ENCODE results near the gene PNCK.
"Not testable (repeated sequence)": the region's sequence is repeated elsewhere in the genome, so short reads cannot be mapped to it uniquely, and the experiment has no call there.

The PNCK gene

DNA sequence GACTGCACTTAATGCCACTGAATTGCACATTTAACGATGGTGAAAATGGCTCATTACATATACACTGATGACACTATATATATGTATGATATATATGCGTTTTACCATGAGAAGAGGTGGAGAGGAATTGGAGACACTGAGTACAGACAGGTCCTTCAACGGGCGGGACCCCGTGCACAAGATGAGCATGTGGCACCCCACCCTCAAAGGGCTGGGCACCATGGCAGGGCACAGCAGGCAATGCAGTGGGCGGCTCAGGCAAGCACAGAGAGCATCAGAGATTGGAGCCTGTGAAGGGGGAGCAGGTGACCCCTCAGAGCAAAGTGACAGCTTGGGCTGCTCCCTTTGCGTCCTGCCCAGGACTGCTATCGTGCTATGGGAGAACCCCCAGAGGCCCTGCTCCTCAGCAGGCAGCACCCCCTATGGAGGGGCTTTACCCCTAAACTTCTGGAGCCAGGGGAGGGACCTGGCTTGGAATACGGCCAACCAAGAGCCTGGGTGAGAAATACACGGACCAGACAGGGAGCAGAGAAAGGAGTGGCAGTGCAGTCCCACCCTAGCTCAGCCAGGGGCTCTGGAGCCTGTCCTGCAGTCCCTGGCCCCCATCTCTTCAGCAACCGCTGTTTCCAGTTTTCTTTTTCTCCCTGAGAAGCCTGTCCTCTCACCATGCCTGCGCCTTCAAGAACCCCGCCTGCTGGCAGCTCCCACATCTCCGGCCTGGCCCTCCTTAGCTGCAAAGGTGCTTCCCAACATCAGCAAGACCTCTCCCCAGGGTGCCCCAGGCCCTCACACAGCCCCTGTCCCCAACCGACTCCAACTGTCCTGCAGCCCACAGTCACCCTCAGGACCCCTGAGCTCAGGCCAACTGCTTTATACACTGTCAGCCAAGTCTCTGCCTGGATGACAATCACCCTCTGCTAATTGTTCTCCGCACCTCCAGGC lies 24.6 kb upstream of the PNCK start:
- DNase-seq, result no peak

DNA sequence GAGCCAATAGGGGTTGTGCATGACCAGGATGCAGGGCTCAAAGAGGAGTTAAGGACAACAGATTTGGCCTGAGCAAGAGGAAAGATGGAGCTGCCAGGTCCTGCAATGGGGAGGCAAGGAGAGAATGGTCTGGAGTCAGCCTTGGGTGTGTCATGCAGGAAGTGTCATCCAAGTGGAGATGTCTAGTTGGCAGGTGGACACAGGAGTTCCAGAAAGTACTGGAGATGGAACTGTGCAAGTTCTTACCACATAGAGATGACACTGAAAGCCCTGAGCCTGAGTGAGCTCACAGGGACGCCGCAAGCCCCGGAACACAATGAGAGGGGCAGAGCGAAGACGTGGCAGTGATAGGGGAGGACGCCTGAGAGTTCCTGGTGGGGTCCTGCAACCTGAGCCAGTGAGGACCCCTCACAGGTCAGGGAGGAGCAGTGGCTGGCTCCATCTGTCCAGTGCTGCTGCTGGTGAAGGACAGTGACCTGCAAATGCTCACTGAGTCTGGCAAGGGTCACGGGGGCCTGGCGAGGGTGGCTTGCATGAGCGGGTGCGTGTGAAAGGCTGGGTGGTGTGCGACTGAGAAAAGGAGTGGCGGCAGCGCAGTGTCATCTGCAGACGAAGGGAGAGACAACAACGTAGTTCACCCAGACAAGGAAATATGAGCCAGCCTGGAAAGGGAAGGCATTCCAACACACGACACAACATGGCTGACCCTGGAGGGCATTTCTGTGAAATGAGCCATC lies 23.5 kb upstream of the PNCK start:
- DNase-seq, result not testable (repeated sequence)

DNA sequence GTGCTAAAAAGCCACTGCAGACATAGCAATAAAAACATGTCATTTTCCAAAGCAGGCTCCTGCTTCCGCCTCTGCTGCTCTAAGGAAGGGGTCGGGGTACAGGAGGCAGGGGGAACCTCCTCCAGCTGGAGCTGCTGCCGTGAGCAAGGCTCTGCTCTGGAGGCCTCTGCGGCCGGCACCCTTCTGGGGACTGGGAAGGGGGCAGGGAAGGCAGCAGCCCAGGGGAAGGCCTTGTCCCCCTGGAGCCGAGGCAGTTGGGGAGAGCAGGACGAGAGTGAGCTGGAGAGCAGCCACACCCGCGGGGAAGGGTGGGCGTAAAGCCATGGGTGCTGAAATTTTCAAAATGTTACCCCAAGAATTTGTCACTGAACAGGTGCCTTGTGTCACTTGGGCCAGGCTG lies 22.9 kb upstream of the PNCK start:
- DNase-seq, result not testable (repeated sequence)

DNA sequence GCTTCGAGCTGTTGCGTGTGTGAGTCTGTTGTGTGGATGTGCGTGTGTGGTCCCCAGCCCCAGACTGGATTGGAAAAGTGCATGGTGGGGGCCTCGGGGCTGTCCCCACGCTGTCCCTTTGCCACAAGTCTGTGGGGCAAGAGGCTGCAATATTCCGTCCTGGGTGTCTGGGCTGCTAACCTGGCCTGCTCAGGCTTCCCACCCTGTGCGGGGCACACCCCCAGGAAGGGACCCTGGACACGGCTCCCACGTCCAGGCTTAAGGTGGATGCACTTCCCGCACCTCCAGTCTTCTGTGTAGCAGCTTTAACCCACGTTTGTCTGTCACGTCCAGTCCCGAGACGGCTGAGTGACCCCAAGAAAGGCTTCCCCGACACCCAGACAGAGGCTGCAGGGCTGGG lies 22.5 kb upstream of the PNCK start:
- no peak for DNase-seq

DNA sequence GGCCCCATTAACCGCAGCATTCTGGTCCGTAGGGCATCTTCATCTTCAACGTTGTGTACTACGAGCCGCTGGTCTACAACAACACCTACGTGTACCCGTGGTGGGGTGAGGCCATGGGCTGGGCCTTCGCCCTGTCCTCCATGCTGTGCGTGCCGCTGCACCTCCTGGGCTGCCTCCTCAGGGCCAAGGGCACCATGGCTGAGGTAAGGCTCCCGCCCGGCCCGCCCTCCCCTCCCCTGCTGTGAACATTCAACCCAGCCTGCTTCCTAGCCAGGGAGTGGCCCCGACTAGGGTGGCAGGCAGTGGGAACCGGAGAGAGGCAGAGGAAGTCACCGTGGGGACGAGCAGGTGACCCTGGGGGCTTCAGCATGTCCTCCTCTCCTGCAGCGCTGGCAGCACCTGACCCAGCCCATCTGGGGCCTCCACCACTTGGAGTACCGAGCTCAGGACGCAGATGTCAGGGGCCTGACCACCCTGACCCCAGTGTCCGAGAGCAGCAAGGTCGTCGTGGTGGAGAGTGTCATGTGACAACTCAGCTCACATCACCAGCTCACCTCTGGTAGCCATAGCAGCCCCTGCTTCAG lies 21.2 kb upstream of the PNCK start:
- no peak for DNase-seq

DNA sequence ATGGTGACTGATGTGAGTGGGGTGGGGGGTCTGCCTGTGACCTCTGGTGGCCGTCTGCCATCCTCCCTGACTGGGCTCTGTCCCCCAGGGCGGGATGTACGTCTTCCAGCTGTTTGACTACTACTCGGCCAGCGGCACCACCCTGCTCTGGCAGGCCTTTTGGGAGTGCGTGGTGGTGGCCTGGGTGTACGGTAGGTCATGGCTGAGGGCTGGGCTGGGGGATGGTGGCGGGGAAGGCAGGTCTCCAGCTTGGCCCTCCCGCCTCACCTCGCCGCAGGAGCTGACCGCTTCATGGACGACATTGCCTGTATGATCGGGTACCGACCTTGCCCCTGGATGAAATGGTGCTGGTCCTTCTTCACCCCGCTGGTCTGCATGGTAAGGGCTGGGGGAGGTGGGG lies 20.6 kb upstream of the PNCK start:
- DNase-seq, result not testable (repeated sequence)

DNA sequence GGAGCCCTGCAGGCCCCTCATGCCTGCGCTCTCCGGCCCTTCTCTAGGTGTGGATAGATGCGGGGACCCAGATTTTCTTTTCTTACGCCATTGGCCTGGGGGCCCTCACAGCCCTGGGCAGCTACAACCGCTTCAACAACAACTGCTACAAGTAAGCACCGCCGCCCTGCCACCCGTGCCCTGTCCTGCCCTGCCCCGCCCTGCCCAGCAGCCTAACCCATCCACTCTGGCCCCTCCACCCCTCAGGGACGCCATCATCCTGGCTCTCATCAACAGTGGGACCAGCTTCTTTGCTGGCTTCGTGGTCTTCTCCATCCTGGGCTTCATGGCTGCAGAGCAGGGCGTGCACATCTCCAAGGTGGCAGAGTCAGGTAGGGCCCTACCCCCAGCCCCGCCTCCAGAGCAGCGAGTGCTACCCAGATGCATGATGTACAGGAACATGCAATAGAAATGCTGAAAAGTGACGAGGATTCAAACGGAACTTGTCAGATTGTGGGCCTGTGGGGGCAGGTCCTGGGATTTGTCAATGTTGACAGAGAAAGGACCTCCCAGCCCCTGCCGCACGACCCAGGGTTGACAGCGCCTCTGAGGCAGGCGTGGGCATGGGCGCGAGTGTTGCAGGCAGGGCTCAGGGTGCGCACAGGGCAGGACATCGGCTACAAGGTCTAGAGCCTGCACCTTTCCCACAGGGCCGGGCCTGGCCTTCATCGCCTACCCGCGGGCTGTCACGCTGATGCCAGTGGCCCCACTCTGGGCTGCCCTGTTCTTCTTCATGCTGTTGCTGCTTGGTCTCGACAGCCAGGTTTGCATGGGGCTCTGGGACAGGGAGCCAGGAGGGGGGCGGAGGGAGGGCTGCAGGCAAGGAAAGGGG lies 19.8 kb upstream of the PNCK start:
- DNase-seq, result no peak

DNA sequence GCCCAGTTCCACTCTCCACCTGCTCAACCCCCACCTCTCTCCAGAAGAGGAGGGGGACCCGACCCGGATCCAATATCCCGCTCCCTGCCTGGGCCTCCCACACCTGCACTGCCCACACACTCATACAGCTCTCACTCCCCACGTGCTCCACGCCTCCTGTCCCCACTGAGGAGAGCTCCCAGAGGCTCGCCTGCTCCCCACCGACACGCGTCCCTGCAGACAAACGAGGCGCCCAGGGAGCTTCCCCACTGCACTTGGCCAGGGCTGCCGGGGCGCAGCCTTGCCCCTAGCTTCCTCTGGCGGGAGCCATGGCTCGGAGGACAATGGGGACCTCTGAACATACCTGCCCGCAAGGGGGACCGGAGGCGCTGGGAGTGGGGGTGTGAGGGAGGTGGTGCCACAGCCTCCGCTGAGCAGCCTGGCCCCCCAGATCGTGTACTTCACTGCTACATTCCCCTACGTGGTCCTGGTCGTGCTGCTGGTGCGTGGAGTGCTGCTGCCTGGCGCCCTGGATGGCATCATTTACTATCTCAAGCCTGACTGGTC lies 19.1 kb upstream of the PNCK start:
- DNase-seq, result no peak

DNA sequence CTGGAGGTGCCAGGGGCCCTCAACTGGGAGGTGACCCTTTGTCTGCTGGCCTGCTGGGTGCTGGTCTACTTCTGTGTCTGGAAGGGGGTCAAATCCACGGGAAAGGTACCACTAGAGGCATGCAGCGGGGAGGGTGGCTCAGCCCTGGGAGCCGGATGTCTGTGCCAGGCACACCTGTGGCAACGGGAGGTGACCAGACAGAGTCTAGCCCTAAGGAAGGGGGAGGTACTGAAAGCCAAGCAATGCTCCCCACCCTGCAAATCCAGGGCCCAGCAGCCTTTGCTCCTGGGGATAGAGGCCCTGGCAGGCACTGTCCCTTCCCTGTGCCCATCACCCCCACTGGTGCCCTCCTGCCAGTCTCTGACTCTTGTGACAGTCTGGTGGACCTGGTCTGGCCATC lies 18.4 kb upstream of the PNCK start:
- DNase-seq, result no peak

DNA sequence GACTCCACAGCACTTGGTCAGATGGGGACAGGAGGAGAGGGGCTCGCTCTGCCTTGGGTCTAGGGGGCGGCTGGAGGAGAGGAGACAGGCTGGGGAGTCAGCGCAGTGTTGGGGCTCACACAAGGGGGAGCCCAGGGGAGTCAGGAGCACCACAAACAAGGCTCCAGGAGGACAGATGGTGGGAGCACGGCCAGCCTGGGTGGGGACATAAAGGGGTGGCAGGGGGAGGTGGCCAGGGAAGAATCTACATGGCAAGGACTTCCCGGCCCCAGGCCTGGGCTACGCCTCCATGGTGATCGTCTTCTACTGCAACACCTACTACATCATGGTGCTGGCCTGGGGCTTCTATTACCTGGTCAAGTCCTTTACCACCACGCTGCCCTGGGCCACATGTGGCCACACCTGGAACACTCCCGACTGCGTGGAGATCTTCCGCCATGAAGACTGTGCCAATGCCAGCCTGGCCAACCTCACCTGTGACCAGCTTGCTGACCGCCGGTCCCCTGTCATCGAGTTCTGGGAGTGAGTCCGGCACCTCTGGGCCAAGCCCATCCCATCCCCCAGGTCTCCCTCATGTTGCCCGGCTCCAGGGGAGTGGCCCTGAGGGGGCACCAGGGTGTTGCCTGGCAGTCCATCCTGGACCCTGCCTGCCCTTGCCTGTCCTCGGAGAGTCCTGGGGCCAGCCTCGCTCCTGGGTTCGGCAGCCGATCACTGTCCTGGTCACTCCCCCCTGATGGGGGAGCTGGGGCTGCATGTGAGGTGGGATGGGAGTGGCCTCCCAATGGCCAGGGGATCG lies 17.6 kb upstream of the PNCK start:
- DNase-seq, result not testable (repeated sequence)

DNA sequence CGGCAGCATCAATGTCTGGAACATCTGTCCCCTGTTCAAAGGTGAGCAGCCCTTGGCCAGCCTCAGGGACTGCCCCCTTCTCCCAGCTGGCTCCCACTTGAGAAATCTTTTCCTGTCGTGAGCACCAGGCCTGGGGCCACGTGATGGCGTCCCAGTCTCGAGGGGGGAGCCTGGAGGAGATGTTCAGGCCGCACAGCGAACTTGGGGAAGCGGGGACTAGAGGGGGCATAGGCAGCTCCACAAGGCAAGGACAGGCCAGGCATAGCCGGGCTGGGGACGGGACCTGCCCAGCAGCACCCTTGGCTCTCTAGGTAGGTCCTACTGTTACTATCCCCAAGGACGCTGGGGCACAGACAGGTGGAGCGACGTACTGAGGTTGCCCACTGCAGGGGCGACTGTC lies 16.9 kb upstream of the PNCK start:
- DNase-seq, result no peak

DNA sequence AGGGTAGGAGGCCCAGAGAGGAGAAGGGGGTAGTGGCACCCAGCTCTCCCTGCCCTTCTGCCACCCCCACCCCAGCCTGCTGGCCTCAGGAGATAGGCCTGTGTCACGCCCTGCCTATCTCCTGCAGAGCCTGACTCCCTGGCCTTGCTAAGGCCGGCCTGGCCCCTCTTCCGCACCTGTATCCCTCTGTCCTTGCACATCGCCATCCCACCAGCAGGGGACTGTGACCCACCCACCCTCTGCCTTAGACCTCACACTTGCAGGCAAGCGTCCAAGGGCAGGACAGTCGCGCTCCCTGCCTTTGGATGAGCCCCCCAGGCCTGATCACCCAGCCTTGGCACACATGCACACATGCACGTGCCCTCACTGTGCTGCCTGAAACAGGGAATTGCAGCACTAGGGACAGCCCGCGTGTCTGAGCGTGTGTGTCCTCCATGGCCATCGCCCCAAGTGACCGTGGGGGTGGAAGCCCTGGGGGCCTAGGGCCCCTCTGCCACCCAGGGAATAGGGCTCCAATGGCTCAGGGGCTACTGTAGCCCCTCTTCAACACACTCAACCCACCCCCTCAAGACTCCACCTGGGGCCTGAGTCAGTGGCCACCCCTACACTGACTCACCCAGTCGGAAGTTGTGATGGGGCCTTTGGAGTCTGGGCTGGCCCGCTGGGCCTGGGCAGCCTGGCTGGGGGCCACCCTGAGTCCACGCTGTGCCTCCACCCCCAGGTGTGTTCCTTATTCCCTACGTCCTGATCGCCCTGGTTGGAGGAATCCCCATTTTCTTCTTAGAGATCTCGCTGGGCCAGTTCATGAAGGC lies 16.2 kb upstream of the PNCK start:
- no peak for DNase-seq

DNA sequence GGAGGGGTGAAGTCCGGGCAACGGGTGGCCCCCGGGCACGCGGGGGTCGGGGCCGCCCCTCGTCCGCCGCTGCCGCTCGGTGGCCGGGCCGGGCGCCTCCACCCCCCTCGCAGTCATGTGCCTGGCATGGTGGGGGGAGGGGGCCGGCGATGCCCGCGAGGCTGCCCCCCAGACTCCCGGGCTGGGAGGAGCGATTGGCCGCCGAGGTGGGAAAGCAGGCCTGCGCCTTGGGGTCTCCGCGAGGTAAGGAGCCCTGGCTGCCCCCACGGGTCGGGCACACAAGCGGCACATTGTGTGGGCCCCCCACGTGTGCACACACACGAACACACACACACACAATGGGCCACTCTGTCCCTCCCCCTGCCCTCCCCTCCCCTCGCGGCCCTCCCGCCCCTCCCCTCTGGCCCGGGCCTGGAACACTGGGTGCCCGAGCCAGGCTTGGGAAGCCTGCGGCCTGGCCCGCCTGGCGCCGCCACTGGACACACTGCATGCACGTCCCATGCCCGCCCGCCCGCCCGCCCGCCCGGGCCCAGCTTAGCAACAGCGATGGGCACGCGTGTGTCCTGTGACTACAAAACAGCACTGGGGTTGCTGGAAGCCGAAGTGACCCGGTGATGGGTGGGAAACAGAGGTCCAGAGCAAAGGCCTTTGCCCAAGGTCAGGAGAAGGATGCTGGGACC lies 15.4 kb upstream of the PNCK start:
- DNase-seq, result no peak

DNA sequence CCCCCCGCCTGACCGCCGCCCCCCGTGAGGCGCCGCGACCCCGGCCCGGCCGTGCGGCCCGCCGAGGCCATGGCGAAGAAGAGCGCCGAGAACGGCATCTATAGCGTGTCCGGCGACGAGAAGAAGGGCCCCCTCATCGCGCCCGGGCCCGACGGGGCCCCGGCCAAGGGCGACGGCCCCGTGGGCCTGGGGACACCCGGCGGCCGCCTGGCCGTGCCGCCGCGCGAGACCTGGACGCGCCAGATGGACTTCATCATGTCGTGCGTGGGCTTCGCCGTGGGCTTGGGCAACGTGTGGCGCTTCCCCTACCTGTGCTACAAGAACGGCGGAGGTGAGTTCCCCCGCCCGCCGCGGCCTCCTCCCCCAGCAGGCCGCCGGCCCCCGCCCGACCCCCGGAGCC lies 14.9 kb upstream of the PNCK start:
- DNase-seq, result no peak

DNA sequence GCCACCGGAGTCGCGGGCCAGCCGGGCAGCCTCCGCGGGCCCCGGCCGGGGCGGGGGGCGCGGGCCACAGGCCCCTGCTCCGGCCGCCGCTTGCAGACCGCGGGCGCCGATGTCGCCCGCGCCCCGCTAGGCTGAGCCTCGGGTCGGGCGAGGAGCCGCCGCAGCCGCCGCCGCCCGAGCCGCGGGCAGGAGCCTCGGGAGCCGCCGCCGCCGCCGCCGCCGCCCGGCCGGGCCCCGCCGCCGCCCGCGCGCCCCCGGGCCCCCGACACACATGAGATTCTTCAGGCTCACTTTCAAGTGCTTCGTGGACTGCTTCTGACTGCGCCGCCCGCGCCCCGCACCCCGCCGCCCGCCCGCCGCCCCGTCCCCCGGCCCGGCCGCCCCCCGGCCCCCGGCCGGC lies 14.5 kb upstream of the PNCK start:
- DNase-seq, result no peak

DNA sequence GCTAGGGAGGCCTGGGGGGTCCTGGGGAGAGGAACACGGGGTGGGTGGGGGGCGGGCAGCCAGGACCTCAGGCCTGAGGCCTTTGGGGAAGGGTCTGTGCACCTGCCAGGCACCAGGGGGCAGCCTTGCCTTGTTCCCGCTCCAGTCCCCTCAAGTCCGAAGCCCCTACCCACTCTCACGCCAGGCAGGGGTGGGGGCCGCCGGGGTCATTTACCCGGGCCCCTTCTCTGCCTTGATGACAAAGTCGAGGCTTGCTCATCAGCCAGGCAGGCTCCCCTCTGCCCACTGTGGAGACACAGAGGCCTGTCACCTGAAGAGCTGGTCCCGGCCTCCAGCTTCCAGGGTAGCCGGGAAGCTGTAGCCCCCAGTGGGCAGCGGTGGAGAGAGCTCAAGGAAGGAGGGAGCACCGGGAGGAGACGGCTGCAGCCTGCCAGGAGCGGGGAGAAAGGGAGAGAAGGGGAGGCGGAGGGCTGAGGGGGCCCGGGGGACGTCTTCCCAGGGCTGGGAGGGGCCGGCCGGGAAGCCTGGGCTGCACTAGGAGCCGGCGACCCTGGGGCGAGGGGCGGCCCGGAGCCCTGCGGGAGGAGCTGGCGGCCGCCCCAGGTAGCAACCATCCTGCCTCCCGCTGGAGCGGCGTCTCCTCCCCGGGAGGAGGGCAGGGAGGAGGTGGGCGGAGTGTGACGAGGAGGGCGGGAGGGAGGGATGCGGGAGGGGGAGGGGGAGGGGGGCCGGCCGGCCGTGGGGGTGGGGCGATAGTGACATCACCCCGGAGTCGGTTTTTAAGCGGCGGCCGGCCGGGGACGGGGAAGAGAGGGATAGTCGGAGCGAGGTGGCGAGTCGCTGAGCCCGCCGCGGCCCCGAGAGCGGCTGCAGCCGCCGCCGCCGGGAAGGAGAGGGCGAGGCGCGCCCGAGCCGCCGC lies 13.8 kb upstream of the PNCK start, which contains the start of gene SLC6A8:
Gene SLC6A8, plus strand, starts transcription at position 806 of the 919 bp plus-strand sequence. CDS start 649 bp downstream, outside the sequence.
- no peak for DNase-seq

DNA sequence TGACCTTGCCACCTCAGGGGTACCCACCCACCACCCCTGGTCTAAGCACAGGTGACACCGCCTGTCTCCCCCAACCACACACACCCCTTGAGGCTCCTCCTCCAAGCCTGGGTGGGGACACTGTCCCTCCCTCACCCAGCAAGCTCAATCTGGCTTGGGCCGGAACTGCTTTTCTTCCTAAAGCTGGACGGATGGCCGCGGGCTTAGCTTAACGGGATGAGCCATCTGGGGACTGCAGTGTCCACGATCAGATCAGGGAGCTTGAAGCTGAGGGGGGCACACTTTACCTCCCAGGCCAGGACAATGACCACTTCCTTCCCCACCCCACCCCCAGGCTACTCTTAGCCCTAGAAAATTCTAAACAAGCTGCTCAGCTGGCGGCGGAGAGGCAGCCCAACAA lies 13.1 kb upstream of the PNCK start:
- no peak for DNase-seq

DNA sequence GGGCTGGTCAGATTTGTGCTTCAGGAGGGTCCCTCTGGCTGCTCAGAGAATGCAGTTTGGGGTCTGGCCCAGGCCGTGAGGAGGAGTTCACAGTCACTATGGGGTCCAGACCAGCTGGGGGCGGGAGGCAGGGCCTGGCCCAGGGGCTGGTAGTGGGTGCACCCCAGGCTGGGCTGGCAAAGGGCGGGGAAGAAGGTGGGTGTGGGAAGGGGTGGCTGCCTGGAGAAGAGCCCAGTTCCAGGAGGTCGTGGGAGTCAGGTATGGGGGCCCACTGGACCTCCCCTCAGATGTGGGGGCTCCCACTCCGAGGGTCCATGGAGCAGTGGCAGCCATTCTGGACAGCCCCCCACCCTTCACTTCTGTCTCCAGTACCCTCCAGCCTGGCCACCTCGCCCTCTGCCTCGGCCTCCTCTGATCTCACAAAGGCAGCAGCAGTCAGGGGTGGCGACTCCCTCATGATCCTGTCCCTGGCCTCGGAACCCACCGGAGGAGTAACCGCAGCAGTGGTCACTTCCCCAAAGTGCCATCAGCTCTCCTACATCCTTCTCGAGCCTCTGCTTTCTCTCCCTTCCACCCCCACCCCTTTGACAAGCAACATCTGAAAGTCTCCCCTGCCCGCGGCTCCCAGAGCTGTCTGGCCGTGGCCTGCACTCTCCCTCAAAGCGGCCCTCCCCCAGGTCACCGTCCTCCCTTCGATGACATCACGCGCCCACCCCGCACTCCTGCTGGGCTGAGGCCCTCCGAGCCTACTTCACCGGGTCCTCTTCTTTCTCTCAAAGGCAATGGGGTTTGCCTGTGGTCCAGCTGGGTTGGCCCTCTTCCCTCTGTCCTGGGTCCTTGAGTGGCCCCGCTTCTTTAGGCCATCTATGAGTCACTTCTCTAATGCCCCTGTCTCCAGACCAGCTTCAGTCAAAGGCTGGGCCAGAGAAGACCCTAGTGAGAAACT lies 12.4 kb upstream of the PNCK start:
- DNase-seq, result no peak

Data from KG1 (cell line).